ENCODE results near the gene GRN. TPM values are rescaled to one million over a fixed set of nuclear protein-coding genes. Genes with fewer than 3 reads are reported as not detected.
"Not testable (repeated sequence)": the region's sequence is repeated elsewhere in the genome, so short reads cannot be mapped to it uniquely, and the experiment has no call there.

GRN gene
- polyA plus RNA-seq, 1 of the 3 experiments (the other 2 are of a cell fraction), result 442 TPM

DNA sequence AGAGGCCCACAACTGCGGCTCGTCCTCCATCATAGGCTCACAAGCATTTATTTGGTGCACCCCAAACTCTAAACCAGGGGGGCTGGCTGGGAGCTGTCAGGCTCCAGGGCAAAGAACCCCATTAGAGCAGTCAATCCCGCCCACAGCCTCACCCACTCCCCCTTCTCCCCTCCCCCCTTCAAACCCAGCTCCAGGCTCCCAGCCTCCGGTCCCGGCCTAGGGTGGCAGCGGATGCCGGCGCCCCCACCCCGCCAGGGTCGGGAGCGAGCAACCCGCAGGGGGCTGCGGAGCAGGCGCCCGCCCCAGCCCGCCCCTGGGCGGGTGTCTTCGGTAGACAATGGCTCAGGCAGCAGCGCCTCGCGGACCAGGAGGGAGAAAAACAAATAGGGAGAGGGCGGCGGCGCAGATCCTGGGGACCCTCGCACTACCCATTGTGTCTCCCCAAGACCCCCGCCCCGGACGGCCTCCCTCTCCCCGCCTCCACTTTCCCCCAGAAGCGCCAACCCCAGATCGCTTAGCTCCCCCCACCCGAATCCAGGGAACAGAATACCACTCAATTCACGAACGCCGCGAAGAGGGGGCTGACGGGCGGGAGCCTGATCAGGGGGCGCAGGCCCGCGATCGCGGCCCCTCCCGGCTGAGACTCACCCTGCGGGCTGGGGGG lies 18.0 kb downstream of the GRN start:
- H3K27ac ChIP-seq (ENCODE audit: low read depth in 2 of 2, low read length in 1 of 2), result peak overlapping the region in 1 of 2 experiments; percentile 76; a peak in 2 of 4 replicates

DNA sequence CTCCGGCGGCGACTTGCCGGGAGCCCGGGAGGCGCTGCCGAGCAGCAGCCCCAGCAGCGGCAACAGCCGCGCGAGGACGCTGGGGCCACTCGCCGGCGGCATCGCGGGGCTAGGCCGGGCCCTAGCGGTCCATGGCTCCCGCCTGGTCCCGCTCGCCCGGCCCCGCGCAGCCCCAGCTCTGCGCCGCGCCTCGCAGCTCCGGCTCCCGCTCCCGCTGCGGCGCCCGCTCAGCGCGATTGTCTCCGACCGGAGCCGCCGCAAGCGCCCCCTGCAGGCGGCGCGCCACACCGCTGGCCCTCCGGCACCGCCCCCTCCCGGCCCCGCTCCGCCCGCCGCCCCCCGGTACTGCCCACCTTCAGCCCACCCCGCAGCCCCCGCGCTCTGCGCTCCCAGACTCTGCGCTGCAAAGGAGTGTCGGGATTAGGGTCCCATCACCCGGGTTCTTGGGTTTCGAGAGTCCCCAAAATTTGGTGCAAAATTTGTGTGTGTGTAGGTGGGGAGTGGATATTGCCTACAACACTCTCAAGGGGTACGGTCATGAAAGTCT lies 18.6 kb downstream of the GRN start, which contains the start of gene FAM171A2:
Gene FAM171A2, minus strand, starts transcription at position 241 of the 547 bp plus-strand sequence. Its CDS starts 139 bp downstream, at position 102.
- Histone ChIP-seq H3K79me2 (ENCODE audit: insufficient read depth) (peaks cover 7% of the 10 kb centered on the region; the same call in 1 of the 2 replicates), H3K27me3 (ENCODE audit: insufficient read depth) (no peaks in the 10 kb centered on the region; the same call in 1 of the 2 replicates), H3K9ac (peak within 1 kb of the TSS; percentile 85), H3K4me1 (ENCODE audit: control insufficient read depth in 1 of 2, insufficient read depth in 2 of 2, low read depth in 1 of 2, low read length in 1 of 2) (peaks cover 3 to 22% of the 10 kb centered on the region in 2 experiments; a peak in 1 of 4 replicates), H3K27ac (ENCODE audit: low read depth in 2 of 2, low read length in 1 of 2) (peak within 1 kb of the TSS in 1 of 2 experiments; percentile 76; a peak in 2 of 4 replicates), H3F3A (replicated peaks; ENCODE audit: insufficient read depth) (peaks cover 3% of the 10 kb centered on the region), H3K9me3 (no peaks in the 10 kb centered on the region), H3K4me2 (peak within 1 kb of the TSS; percentile 94), H4K20me1 (ENCODE audit: insufficient read depth) (peaks cover 11% of the 10 kb centered on the region; the same call in 1 of the 2 replicates), H3K9me2 (no peaks in the 10 kb centered on the region), H3K4me3 (ENCODE audit: low read depth in 2 of 2, low read length in 1 of 2) (peak within 1 kb of the TSS; percentile 80 to 89), H2AFZ (ENCODE audit: low read depth) (peak within 1 kb of the TSS; percentile 97), H3K36me3 (replicated peaks in 1 of 2; ENCODE audit: control insufficient read depth in 1 of 2, insufficient read depth in 2 of 2, low read length in 1 of 2) (peaks cover 0 to 2% of the 10 kb centered on the region in 2 experiments)
- POLR2A ChIA-PET, result interaction anchor here (1.5 to 2.6 kb wide), 2 partner anchors 12 to 19 kb away, joined by 7 to 11 read pairs; partner anchors contain the start of gene GRN
- TF ChIP-seq NRF1 (IDR thresholded peaks at IDR 0.05; ENCODE audit: low read depth, low read length), result no peak
- TF ChIP-seq RAD21 (IDR thresholded peaks at IDR 0.05; ENCODE audit: low read length), result peak; percentile 14; the same call in 1 of the 2 replicates
- TF ChIP-seq CTCF (IDR thresholded peaks at IDR 0.05), result peak; percentile 59
- no peak for TF ChIP-seq GABPA (IDR thresholded peaks at IDR 0.05; ENCODE audit: low read depth)
- TF ChIP-seq, protein P1, sequence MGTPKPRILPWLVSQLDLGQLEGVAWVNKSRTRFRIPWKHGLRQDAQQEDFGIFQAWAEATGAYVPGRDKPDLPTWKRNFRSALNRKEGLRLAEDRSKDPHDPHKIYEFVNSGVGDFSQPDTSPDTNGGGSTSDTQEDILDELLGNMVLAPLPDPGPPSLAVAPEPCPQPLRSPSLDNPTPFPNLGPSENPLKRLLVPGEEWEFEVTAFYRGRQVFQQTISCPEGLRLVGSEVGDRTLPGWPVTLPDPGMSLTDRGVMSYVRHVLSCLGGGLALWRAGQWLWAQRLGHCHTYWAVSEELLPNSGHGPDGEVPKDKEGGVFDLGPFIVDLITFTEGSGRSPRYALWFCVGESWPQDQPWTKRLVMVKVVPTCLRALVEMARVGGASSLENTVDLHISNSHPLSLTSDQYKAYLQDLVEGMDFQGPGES (IDR thresholded peaks at IDR 0.05; ENCODE audit: low read depth, low read length), result no peak
- TF ChIP-seq, protein P2, sequence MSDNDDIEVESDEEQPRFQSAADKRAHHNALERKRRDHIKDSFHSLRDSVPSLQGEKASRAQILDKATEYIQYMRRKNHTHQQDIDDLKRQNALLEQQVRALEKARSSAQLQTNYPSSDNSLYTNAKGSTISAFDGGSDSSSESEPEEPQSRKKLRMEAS (IDR thresholded peaks at IDR 0.05; ENCODE audit: low read depth), result peak; percentile 30; the same call in 1 of the 2 replicates
- 4% methylated on average over 9 of the region's 63 CpGs for WGBS (ENCODE audit: low lambda C conversion rate)
- CTCF ChIA-PET, result interaction anchor here (0.6 to 7.6 kb wide), 21 partner anchors 8 to 523 kb away, joined by 3 to 85 read pairs (median 3); partner anchors contain the start of gene GRN
- peak; percentile 97 for DNase-seq

More for the DNA sequence above, 18.0 kb downstream of the GRN start:
- Histone ChIP-seq H3K9ac (peak overlapping the region; percentile 85), H3F3A (replicated peaks; ENCODE audit: insufficient read depth) (peaks cover 3% of the 10 kb centered on the region), H3K4me2 (peak overlapping the region; percentile 94), H3K9me2 (no peaks in the 10 kb centered on the region), H2AFZ (ENCODE audit: low read depth) (peak overlapping the region; percentile 97), H3K36me3 (replicated peaks in 1 of 2; ENCODE audit: control insufficient read depth in 1 of 2, insufficient read depth in 2 of 2, low read length in 1 of 2) (peaks cover 0 to 2% of the 10 kb centered on the region in 2 experiments), H3K9me3 (no peaks in the 10 kb centered on the region), H3K27me3 (ENCODE audit: insufficient read depth) (no peaks in the 10 kb centered on the region; the same call in 1 of the 2 replicates), H4K20me1 (ENCODE audit: insufficient read depth) (peaks cover 11% of the 10 kb centered on the region; the same call in 1 of the 2 replicates), H3K4me1 (ENCODE audit: control insufficient read depth in 1 of 2, insufficient read depth in 2 of 2, low read depth in 1 of 2, low read length in 1 of 2) (peaks cover 3 to 22% of the 10 kb centered on the region in 2 experiments; a peak in 1 of 4 replicates), H3K79me2 (ENCODE audit: insufficient read depth) (peaks cover 7% of the 10 kb centered on the region; the same call in 1 of the 2 replicates), H3K4me3 (ENCODE audit: low read depth in 2 of 2, low read length in 1 of 2) (peak overlapping the region; percentile 80 to 89)
- TF ChIP-seq GABPA (IDR thresholded peaks at IDR 0.05; ENCODE audit: low read depth) (no peak), GATA2 (CRISPR knock-in tag; IDR thresholded peaks at IDR 0.05) (no peak), FOXJ3 (CRISPR knock-in tag; IDR thresholded peaks at IDR 0.05) (no peak), SIN3A (IDR thresholded peaks at IDR 0.05; ENCODE audit: borderline replicate concordance, low read depth, low read length) (peak; percentile 19; the same call in 1 of the 2 replicates), REST (IDR thresholded peaks at IDR 0.05; ENCODE audit: low read depth, low read length) (no peak)
- peak; percentile 89 for DNase-seq
- 0% methylated on average over 18 of the region's 45 CpGs for WGBS (ENCODE audit: low lambda C conversion rate)
- ChIA-PET CTCF (interaction anchor here (0.6 to 7.6 kb wide), 22 partner anchors 9 to 522 kb away, joined by 3 to 85 read pairs (median 3); partner anchors contain the start of gene GRN), POLR2A (interaction anchor here (1.5 to 2.6 kb wide), 2 partner anchors 11 to 18 kb away, joined by 7 to 11 read pairs; partner anchors contain the start of gene GRN)

GRCh38 chr17:44365051-44365450 lies 19.9 kb downstream of the GRN start:
- H3K4me3 ChIP-seq (ENCODE audit: low read depth in 2 of 2, low read length in 1 of 2); H3K9ac ChIP-seq; H3K9me2 ChIP-seq; DNase-seq; H3K4me2 ChIP-seq; H3K36me3 ChIP-seq (replicated peaks in 1 of 2; ENCODE audit: control insufficient read depth in 1 of 2, insufficient read depth in 2 of 2, low read length in 1 of 2); H3F3A ChIP-seq (replicated peaks; ENCODE audit: insufficient read depth); H3K27me3 ChIP-seq (ENCODE audit: insufficient read depth); H3K27ac ChIP-seq (ENCODE audit: low read depth in 2 of 2, low read length in 1 of 2); H2AFZ ChIP-seq (ENCODE audit: low read depth); H3K9me3 ChIP-seq; H3K79me2 ChIP-seq (ENCODE audit: insufficient read depth); POLR2A ChIA-PET: not testable (repeated sequence)
- CTCF ChIA-PET, result interaction anchor here (0.7 kb wide), 1 partner anchor 22 kb away, joined by 3 read pairs; no protein-coding TSS in a partner anchor
- Histone ChIP-seq H3K4me1 (ENCODE audit: control insufficient read depth in 1 of 2, insufficient read depth in 2 of 2, low read depth in 1 of 2, low read length in 1 of 2) (peaks cover 3 to 22% of the 10 kb centered on the region in 2 experiments; a peak in 1 of 4 replicates), H4K20me1 (ENCODE audit: insufficient read depth) (peaks cover 11% of the 10 kb centered on the region; the same call in 1 of the 2 replicates)
- WGBS (ENCODE audit: low lambda C conversion rate), result 81% methylated on average over 5 of the region's 5 CpGs

Measured in SK-N-SH (cell line).